GM20000 (cell line): ENCODE data around the gene ZNF407.

Experiments used
- DNase-seq: peaks from one replicate; pipeline ENCODE4 v3.0.0; 2012; ENCODE audit warnings: low spot score
- CTCF ChIP-seq: IDR thresholded peaks from 2 replicates; pipeline ENCODE4 v1.5.1; 2012; ENCODE audit warnings: mild to moderate bottlenecking, control low read depth; ENCODE audit errors: extremely low read depth, missing control alignments

Gene ZNF407

DNA sequence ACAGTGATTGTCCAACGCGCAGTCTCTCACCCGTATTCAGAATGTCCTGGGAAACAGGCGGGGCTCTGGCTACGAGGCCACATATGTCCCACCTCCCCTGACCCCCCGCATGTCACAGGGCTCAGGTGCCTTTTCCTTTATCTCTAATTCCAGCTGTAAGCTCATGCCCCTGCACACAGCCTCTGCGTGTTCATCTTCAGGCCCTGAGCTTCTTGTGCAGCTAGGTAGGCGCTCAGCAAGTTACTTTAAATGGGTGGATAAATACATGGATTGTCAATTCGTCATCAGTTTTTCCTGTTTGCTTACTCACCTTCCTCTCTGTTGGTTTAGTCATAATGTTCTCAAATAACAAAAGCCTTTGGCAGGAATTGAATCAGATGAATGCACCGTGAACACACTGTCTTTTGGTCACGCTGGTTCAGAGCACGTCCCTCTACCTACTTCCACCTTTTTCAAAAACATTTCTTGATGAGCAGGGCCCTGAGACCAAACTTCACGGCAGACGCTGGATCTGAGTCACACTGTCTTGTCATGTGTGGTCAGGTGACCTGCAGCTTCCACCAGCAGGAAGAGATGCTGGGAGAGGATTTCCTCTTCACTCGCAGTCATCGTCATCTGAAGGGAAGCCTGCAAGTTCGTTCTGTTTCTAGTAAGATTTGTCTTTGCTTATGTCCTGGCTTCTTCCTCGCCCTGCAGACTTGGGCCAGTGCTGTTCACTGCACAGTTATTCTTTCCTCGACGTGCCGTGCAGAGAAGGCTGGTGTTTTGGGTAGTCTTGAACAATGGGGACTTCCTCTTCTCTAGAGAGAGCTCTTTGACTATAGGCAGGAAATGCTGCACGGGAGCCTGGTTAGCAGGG, 473.2 kb downstream of the ZNF407 start:
- DNase-seq, result peak; percentile 76
- no peak for TF ChIP-seq CTCF

- no peak for TF ChIP-seq CTCF
- DNase-seq, result no peak
Measured at GRCh38 chr18:75071484-75071785, 473.8 kb downstream of the ZNF407 start.

DNA sequence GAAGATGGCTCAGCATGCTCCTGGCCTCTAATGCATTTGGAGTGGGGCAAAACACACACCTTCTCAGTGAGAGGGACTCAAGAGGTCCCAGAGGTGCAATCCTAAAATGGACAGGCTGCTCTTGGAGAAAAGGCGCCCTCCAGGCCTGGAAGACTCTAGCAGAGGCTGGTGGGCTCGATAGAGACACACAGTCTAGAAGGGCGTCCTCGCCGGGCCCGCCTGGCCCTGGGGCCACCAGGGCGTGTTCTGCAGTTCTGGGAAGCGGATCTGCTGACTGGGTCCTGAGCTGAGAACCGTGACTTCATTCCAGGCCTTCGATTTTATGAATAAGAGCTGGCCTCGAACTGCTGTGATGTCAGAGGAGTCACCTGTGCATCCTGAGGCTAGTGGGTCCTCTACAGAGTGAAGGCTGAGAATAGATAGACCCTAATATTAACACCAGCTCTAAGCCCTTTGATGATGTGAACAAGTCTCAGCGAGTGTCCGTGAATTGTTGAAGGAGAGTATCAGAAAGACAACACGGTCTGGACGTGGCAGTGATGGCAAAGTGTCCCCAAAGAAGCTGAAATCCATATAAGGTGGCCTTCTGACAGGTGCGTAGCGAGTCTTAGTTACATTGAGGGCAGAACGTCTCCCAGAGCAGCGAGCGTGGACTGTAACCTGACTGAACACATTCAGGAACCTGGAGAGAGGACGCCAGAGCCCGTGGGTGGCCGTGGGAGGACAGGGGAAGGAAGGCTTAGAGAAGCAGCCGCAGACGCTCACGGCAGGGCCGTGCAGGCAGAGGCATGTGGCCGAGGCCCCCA, 474.4 kb downstream of the ZNF407 start:
- TF ChIP-seq CTCF, result no peak

DNA sequence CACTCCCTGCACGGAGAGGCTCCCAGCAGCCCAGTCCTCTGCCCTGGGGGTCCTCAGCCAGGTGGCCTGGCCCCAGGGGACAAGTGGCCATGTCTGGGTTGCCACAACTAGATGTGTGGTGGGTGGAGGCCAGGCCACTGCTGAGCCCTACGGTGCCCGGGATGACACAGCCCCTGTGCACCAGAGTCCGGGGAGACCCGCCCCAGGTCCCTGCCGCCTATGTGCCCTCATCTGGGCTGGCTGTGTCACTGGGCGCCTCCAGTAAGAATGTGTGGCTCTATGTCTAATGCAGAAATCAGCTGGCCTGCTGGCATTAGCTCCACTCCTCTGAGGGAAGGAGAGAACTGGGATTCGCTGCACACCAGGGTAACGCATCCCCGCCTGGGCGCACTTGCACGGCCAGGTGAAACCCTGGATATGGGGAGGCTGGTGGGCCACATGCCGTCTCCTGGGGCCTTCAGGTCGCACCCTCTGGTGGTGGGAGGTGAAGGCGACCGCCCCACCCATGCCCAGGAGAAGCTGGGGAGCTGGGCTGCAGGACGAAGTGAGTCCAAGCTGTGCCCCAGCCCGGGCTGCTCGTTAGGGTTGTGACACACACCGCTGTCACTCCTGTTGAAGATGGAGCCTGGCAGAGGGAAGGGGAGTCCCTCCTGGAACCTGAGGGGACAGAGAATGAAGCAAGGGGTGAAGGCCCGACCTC, 475.2 kb downstream of the ZNF407 start:
- DNase-seq, result no peak
- TF ChIP-seq CTCF, result no peak

More for the DNA sequence above, 474.4 kb downstream of the ZNF407 start:
- DNase-seq, result no peak

DNA sequence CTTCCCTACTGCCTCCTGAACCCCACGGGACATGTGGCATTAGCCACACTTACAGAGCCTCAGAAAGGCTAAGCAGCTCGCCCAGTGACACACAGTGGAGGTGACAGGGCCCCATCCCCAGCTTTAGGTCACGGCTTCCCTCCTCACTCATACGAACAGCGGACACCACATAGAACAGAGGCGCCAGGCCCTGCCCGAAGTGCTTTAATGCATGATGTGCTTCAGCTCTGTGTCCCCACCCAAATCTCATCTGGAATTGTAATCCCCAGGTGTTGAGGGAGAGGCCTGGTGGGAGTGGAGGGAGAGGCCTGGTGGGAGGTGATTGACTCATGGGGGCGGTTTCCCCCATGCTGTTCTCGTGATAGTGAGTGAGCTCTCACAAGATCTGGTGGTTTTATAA, 476.0 kb downstream of the ZNF407 start:
- no peak for DNase-seq
- TF ChIP-seq CTCF, result no peak

- no peak for DNase-seq
- no peak for TF ChIP-seq CTCF
Measured at GRCh38 chr18:75074196-75075015, 476.7 kb downstream of the ZNF407 start.
